ENCODE measurements around the gene IP6K1.
A peak's percentile ranks its signal among the peaks of the same experiment; 100 is the strongest.

Gene IP6K1

GRCh38 chr3:49723628-49724551, 62.5 kb downstream of the IP6K1 start, which contains the start of gene GMPPB:
Gene GMPPB (minus strand): TSS chr3:49723951. CDS start chr3:49723726, 225 bp downstream.
- DNase-seq (ENCODE audit: low read depth) = peak; percentile 78

GRCh38 chr3:49723296-49723627, 63.1 kb downstream of the IP6K1 start:
- DNase-seq (ENCODE audit: low read depth) = no peak

- DNase-seq (ENCODE audit: low read depth) = no peak
Measured at GRCh38 chr3:49722896-49723295, 63.4 kb downstream of the IP6K1 start.

GRCh38 chr3:49721896-49722781, 64.2 kb downstream of the IP6K1 start:
- no peak for DNase-seq (ENCODE audit: low read depth)

- no peak for DNase-seq (ENCODE audit: low read depth)
Measured at GRCh38 chr3:49721596-49721895, 64.8 kb downstream of the IP6K1 start.

- no peak for DNase-seq (ENCODE audit: low read depth)
Measured at GRCh38 chr3:49720855-49721595, 65.3 kb downstream of the IP6K1 start.

- peak; percentile 85 for DNase-seq (ENCODE audit: low read depth)
Measured at GRCh38 chr3:49719214-49719884, 67.0 kb downstream of the IP6K1 start, which contains the start of gene AMIGO3. Gene AMIGO3 (minus strand): TSS chr3:49719684. CDS start chr3:49719465, 219 bp downstream.

- no peak for DNase-seq (ENCODE audit: low read depth)
Measured at GRCh38 chr3:49718858-49719213, 67.5 kb downstream of the IP6K1 start.

GRCh38 chr3:49717959-49718857, 68.1 kb downstream of the IP6K1 start:
- DNase-seq (ENCODE audit: low read depth) = no peak

GRCh38 chr3:49717211-49717958, 69.0 kb downstream of the IP6K1 start:
- no peak for DNase-seq (ENCODE audit: low read depth)

GRCh38 chr3:49716691-49717210, 69.6 kb downstream of the IP6K1 start:
- no peak for DNase-seq (ENCODE audit: low read depth)

GRCh38 chr3:49716169-49716568, 70.2 kb downstream of the IP6K1 start:
- DNase-seq (ENCODE audit: low read depth) = no peak

- no peak for DNase-seq (ENCODE audit: low read depth)
Measured at GRCh38 chr3:49715611-49716121, 70.7 kb downstream of the IP6K1 start.

- DNase-seq (ENCODE audit: low read depth) = no peak
Measured at GRCh38 chr3:49714728-49715550, 71.4 kb downstream of the IP6K1 start.

- no peak for DNase-seq (ENCODE audit: low read depth)
Measured at GRCh38 chr3:49713336-49714105, 72.8 kb downstream of the IP6K1 start.

- no peak for DNase-seq (ENCODE audit: low read depth)
Measured at GRCh38 chr3:49712631-49713317, 73.6 kb downstream of the IP6K1 start.

GRCh38 chr3:49712166-49712565, 74.2 kb downstream of the IP6K1 start:
- DNase-seq (ENCODE audit: low read depth) = no peak
